Neural cell (in vitro differentiated cells): ENCODE data around the gene EFCAB8.

Experiments used
- EZH2 ChIP-seq: fragments of 200-600, 300-800 bp; shearing (Covaris generic), sonication (generic); IDR thresholded peaks from 2 replicates; pipeline ENCODE4 v1.6.1; 2014; ENCODE audit warnings: antibody characterized with exemption, low read length, borderline replicate concordance, mild to moderate bottlenecking; ENCODE audit not compliant: insufficient read depth, poor library complexity, severe bottlenecking
- POLR2AphosphoS5 ChIP-seq: IDR thresholded peaks from 2 replicates; pipeline ENCODE4 v1.6.1; 2012
- TF ChIP-seq, protein P1 (sequence below): fragments of 450-650 bp; IDR thresholded peaks from 2 replicates; pipeline ENCODE4 v1.5.1; 2014; ENCODE audit warnings: antibody characterized with exemption, mild to moderate bottlenecking, moderate library complexity; ENCODE audit not compliant: poor library complexity, severe bottlenecking

DNA sequence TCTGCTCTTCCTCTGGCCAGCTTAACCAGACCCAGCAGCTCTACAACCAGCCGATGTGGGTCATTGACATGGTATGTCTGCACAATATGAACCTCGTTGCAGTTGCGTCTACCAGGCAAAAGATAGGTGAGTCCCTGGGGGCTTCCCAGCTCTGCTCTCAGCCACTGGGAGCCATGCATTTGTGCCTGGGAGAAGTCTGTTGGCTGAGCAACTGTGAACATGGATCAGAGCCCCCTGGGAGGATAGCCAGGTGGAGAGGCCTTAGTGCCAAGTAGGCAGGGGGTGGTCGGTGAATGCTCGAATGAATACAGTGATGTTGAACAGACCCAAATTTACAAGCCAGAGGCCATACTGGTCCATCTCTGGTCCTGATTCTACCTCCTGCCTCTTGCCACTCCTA is 30.6 kb downstream of the EFCAB8 start:
- TF ChIP-seq POLR2AphosphoS5: no peak
- TF ChIP-seq, protein P1, sequence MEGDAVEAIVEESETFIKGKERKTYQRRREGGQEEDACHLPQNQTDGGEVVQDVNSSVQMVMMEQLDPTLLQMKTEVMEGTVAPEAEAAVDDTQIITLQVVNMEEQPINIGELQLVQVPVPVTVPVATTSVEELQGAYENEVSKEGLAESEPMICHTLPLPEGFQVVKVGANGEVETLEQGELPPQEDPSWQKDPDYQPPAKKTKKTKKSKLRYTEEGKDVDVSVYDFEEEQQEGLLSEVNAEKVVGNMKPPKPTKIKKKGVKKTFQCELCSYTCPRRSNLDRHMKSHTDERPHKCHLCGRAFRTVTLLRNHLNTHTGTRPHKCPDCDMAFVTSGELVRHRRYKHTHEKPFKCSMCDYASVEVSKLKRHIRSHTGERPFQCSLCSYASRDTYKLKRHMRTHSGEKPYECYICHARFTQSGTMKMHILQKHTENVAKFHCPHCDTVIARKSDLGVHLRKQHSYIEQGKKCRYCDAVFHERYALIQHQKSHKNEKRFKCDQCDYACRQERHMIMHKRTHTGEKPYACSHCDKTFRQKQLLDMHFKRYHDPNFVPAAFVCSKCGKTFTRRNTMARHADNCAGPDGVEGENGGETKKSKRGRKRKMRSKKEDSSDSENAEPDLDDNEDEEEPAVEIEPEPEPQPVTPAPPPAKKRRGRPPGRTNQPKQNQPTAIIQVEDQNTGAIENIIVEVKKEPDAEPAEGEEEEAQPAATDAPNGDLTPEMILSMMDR: no peak
- no peak for TF ChIP-seq EZH2
